ENCODE measurements around the gene PRIM2.
"Not testable (repeated sequence)": the region's sequence is repeated elsewhere in the genome, so short reads cannot be mapped to it uniquely, and the experiment has no call there.

Gene PRIM2

GRCh38 chr6:57317060-57317943 lies at the start of gene PRIM2:
Gene PRIM2 (plus strand): TSS chr6:57317630. CDS start chr6:57318446, 816 bp downstream.
- peak; percentile 81 for DNase-seq (ENCODE audit: low spot score)

GRCh38 chr6:57268294-57268640 lies 49.2 kb upstream of the PRIM2 start:
- DNase-seq (ENCODE audit: low spot score), result no peak

- not testable (repeated sequence) for DNase-seq (ENCODE audit: low spot score)
Observed at GRCh38 chr6:57274113-57274824, 43.2 kb upstream of the PRIM2 start.

- DNase-seq (ENCODE audit: low spot score), result no peak
Observed at GRCh38 chr6:57275384-57275783, 42.0 kb upstream of the PRIM2 start.

GRCh38 chr6:57276946-57277345 lies 40.5 kb upstream of the PRIM2 start:
- DNase-seq (ENCODE audit: low spot score), result no peak

GRCh38 chr6:57278570-57278969 lies 38.9 kb upstream of the PRIM2 start:
- DNase-seq (ENCODE audit: low spot score), result no peak

- no peak for DNase-seq (ENCODE audit: low spot score)
Observed at GRCh38 chr6:57279013-57279412, 38.4 kb upstream of the PRIM2 start.

GRCh38 chr6:57283106-57283505 lies 34.3 kb upstream of the PRIM2 start:
- no peak for DNase-seq (ENCODE audit: low spot score)

GRCh38 chr6:57283911-57284455 lies 33.4 kb upstream of the PRIM2 start:
- no peak for DNase-seq (ENCODE audit: low spot score)

- DNase-seq (ENCODE audit: low spot score), result not testable (repeated sequence)
Observed at GRCh38 chr6:57288136-57288535, 29.3 kb upstream of the PRIM2 start.

- DNase-seq (ENCODE audit: low spot score), result not testable (repeated sequence)
Observed at GRCh38 chr6:57293472-57293871, 24.0 kb upstream of the PRIM2 start.

- DNase-seq (ENCODE audit: low spot score), result no peak
Observed at GRCh38 chr6:57294862-57295445, 22.5 kb upstream of the PRIM2 start.

GRCh38 chr6:57297505-57297904 lies 19.9 kb upstream of the PRIM2 start:
- no peak for DNase-seq (ENCODE audit: low spot score)

- no peak for DNase-seq (ENCODE audit: low spot score)
Observed at GRCh38 chr6:57298741-57299140, 18.7 kb upstream of the PRIM2 start.

GRCh38 chr6:57301757-57302156 lies 15.7 kb upstream of the PRIM2 start:
- no peak for DNase-seq (ENCODE audit: low spot score)

GRCh38 chr6:57302477-57302876 lies 15.0 kb upstream of the PRIM2 start:
- DNase-seq (ENCODE audit: low spot score), result no peak

GRCh38 chr6:57303931-57304681 lies 13.3 kb upstream of the PRIM2 start:
- no peak for DNase-seq (ENCODE audit: low spot score)

- DNase-seq (ENCODE audit: low spot score), result no peak
Observed at GRCh38 chr6:57305107-57305506, 12.3 kb upstream of the PRIM2 start.

GRCh38 chr6:57305761-57306160 lies 11.7 kb upstream of the PRIM2 start:
- no peak for DNase-seq (ENCODE audit: low spot score)

GRCh38 chr6:57306273-57306672 lies 11.2 kb upstream of the PRIM2 start:
- no peak for DNase-seq (ENCODE audit: low spot score)

GRCh38 chr6:57307850-57308249 lies 9.6 kb upstream of the PRIM2 start:
- no peak for DNase-seq (ENCODE audit: low spot score)

- not testable (repeated sequence) for DNase-seq (ENCODE audit: low spot score)
Observed at GRCh38 chr6:57308755-57309154, 8.7 kb upstream of the PRIM2 start.
